NCI-H1048 (cell line): ENCODE measurements around the gene STPG1.
A peak's percentile ranks its signal among the peaks of the same experiment; 100 is the strongest.
"Not testable (repeated sequence)": the region's sequence is repeated elsewhere in the genome, so short reads cannot be mapped to it uniquely, and the experiment has no call there.

ENCODE experiments used
- DNase-seq: peaks from one replicate; lab custom pipeline; 2025; lab: John Stamatoyannopoulos, UW

The STPG1 gene, protein sequence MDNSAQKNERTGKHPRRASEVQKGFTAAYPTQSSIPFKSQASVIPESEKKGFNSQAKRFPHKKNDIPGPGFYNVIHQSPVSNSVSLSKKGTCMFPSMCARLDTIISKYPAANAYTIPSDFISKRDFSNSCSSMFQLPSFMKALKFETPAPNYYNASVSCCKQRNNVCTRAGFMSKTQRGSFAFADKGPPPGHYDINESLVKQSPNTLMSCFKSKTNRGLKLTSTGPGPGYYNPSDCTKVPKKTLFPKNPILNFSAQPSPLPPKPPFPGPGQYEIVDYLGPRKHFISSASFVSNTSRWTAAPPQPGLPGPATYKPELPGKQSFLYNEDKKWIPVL

DNA sequence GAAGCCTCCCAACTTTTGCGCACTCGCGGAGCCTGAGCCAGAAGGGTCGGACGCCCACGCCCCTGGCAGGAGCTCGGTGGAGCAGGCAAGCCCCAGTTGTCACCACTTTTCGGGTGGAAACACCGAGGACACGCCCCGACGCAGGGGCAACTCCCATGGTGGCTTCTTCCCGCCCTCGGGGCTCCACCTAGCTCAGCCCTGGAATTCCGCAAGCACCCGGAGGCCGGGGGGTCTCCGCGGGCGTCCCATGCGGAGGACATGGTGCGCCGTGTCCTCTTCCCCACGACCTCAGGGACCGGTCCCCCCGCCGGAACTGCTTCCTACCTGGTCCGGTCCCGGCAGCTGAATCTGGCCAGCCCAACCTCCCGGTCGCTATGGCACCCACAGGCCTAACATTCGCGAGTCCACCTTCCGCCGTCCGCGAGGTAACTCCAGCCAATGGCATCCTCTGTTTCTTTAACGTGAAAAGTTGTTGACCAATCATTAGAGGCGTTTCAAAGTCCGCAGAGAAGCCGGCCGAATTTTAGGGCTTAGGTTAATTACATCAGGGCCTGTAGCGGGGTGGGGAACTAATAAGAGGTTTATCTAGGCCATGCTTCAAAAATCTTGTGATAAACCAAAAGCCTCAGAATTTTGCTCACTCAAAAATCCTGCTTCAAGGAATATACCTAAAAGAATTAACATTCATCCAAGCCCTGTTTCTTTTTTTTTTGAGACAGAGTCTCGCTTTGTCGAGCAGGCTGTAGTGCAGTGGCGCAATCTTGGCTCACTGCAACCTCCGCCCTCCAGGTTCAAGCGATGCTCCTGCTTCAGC, at the start of gene STPG1:
Gene STPG1 (minus strand): TSS at position 433 of the 814 bp plus-strand sequence. CDS start 12,394 bp downstream, outside the sequence.
- peak; percentile 67 for DNase-seq

DNA sequence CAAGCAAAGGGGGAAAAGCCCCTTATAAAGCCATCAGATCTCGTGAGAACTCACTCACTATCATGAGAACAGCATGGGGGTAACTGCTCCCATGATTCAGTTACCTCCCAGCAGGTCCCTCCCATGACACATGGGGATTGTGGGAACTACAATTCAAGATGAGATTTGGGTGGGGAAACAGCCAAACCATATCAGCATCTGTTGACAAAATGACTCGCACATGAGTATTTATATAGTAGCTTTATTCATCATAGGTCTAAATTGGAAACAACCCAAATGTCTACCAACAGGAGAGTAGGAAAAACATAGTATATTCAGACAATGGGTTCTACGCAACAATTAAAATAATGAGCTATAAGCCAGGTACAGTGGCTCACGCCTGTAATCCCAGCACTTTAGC, 48.5 kb upstream of the STPG1 start:
- DNase-seq: not testable (repeated sequence)

DNA sequence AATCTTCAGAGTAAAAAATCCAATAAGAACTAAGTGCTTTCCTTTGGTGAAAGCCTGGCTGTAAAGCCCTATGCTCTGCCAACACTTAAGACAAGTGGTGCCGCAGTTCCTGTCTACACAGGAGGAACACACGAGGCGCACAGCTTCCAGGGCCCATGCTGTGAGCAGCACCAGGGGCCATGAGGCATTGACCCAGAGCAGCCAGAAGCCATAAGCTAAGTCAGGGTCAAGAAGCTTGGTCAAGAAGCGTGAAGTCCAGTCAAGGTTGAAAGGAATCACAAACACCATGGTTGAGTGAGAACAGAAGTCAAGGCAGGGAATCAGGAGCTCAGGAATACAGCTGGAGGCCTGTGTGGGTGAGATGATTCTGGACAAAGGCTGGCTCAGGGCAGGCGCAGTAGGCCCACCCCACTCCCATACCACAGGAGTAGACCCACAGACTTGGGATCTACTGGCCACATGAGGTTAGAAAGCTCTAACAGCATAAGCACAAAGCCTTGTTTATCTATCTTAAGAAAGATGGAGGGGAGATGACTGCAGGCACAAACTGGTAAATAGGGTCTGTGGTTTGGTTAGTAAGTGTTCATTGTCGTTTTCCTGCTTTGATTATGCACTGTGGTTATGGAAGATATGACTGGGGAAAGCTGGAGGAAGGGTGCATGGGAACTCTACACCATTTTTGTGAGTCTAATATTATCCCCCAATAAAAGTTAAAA, 46.1 kb upstream of the STPG1 start:
- no peak for DNase-seq

DNA sequence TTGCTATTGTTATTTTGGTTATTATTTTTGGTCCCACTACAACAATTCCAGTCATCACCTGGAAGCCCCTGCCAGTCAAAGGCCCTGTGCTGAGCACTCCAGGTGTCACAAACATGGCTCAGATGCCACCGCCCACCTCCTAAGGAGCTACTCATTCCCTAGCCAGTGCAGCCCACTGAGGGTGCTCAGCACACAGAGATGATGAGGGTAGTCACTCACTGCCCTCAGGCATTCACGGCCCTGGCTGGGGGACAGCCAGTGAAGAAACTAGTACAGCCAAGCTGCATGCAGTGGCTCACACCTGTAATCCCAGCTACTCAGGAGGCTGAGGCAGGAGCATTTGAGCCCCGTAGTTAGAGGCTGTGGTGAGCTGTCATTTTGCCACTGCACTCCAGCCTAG, 44.3 kb upstream of the STPG1 start:
- DNase-seq: no peak

DNA sequence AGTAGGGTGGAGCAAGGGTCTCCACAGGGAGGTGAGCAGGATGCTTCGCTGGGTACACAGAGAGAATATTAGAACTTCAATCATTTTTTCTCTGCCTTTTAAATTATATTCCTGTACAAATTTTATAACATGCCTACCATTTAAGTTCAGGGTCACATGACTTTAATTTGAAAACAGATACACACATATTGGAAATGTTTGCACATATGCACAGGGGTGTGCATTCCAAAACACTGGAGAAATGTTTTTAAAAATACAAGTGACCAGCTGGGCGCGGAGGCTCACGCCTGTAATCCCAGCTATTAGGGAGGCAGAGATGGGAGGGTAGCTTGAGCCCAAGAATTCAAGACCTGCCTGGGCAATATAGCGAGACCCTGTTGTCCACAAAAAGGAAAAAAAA, 41.7 kb upstream of the STPG1 start:
- no peak for DNase-seq

DNA sequence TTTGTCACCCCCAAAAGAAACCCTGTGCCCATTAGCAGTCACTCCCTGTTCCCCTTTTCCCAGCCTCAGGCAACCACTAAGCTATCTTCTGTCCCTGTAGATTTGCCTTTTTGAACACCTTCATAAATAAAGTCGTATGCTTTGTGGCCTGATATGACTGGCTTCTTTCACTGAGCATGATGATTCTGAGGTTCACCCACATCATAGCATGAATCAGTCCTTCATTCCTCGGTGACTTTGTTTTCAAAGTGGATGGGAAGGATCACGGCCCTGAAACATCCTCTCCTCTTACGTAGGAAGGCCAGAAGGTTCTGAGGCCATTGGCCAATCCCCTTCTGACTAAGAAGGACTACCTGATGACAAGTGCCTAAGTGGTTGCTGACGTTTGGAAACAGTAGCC, 41.1 kb upstream of the STPG1 start:
- no peak for DNase-seq

DNA sequence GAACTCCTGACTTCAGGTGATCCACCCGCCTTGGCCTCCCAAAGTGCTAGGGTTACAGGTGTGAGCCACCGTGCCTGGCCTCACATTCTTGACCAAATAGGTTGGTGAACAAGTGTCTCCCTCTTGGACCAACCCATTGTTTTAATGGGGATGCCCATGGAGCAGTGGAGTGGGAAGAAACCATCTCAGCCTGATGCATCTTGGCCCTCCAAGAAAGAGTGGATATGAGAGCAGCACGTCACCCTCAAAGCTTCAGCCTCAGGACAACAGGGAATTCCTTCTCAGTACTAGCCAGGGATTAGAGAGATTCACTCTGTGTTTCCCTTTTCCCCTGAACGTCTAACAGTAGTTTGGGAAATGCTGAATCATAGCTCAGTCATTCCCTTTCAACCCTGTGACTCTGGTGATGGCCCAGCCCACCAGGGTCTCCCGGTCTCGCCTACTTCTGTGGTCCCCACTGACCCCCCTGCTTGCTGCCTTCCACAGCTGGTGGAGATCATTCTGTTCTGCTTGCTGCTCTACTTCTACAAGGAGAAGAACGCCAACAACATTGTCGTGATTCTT, 39.4 kb upstream of the STPG1 start:
- DNase-seq: no peak

DNA sequence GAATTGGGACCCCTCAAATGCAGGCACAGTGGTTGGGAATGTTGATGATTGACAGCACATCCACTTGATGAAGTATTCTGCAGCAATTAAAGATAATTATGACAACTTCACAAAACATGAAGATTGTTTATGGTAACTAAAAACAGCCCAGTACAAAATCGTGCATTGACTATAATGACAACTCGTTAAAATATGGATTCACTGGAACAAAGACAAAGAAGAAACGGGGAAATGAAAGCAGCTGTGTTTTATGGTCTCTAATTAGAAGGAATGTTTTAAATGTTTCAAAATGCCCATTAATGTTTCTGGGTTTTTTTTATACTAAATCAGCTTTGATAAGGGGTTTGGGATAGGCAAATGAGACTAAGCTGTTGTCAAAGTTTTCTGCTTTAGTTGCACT, 38.2 kb upstream of the STPG1 start:
- DNase-seq: no peak

DNA sequence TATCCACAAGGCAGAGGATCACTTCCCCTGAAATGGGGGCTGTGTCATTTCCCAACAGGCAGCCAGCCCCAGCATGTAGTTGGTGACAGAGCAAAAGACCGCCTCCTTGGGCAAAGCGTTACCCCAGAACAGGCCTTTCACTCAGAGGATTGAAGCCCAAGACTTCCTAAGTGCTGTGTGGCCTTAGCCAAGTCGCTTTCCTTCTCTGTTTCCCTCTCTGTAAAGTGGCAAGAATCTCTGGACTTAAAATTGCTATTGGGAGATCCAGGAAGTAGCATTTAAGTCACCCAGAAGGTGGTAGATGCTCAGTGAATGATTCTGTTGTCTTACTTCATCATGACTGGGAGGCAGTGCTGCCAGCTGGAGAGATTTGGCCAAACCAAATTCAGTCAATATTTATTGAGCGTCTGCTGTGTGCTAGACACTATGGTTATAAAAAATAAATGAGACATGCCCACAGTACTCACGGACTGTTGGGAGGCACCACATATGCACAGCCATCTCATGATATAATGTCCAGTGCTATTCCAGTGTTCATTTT, 37.3 kb upstream of the STPG1 start:
- DNase-seq: no peak

DNA sequence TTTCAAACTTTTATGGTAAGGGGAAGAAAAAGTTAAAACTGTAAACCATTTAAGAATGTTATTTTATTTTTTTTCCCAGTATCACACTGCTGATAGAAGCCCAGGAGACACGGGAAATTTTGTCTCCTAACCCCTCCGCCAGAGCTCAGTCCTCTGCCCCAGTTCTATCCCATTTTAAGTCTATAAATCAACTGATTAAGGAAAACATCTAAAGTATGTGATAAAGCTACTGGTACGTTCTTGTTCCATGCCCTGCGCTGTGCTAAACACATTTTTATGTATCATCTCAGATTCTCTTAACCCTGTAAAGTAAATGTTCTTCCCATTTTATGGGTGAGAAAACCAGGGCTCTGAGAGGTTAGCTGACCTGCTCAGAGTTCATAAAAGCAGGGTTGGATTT, 36.7 kb upstream of the STPG1 start:
- DNase-seq: no peak

DNA sequence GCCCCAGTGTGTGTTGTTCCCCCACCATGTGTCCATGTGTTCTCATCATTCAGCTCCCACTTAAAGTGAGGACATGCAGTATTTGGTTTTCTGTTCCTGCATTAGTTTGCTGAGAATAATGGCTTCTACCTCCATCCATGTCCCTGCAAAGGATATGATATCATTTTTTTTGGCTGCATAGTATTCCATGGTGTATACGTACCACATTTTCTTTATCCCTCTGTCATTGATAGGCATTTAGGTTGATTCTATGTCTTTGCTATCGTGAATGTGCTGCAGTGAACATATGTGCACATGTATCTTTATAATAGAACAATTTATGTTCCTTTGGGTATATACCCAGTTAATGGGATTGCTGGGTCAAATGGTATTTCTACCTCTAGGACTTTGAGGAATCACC, 32.9 kb upstream of the STPG1 start:
- not testable (repeated sequence) for DNase-seq

DNA sequence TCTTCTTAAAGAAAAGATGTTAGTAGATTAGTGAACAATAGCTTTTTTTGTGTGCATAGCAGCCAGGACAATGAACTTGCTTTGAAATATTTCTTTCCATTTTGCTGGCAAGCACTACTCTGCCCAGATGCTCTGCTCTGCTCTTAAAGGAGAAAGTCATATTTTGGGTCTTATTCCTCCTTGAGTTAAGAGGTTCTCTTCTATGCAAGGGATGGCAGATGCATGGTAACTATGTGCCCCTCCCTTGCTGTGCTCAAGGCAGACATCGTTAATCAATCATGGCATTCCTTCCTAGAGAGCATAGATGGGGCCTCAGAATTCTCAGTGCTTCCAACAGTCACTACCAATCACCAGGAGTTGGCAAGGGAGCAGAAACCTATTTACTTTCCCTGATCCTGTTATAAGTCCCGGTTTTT, 29.7 kb upstream of the STPG1 start:
- no peak for DNase-seq

DNA sequence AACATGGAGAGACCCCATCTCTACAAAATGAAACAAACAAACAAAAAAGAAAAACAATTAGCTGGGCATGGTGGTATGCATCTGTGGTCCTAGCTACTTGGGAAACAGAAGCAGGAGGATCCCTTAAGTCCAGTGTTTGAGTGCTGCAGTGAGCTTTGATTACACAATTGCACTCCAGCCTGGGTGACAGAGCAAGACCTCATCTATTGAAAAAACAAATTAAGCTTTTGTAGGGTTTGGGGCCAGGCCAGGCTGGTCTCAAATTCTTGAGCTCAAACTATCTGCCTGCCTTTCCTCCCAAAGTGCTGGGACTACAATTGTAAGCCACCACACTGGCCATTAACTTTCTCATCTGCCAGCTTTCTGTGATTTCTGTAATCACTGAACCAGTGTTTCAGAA, 29.2 kb upstream of the STPG1 start:
- no peak for DNase-seq

DNA sequence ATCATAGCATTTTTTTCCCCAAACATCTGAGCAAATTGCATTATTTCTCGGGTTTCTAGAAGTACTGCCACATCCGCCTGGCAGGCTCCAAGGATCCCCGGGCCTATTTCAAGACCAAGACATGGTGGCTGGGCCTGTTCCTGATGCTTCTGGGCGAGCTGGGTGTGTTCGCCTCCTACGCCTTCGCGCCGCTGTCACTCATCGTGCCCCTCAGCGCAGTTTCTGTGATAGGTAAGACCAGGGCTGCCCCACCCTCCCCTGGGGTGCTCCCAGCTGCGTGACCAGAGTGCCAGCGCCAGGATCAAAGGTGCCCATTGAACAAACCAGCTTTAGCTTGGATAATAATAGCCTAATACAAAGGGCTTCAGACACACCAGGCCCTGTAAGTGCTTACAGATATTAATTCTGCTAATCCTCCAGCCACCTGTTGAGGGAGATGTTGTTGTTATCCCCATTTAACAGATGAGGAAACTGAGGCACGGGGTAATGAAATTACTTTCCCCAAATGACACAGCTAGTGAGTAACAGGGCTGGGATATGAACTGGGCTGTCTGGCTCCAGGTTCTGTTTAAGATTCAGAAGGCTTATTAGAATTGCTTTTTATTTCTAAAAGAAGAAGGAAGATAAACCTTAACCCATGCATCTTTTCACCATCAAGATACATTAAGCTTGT, 28.6 kb upstream of the STPG1 start:
- no peak for DNase-seq

DNA sequence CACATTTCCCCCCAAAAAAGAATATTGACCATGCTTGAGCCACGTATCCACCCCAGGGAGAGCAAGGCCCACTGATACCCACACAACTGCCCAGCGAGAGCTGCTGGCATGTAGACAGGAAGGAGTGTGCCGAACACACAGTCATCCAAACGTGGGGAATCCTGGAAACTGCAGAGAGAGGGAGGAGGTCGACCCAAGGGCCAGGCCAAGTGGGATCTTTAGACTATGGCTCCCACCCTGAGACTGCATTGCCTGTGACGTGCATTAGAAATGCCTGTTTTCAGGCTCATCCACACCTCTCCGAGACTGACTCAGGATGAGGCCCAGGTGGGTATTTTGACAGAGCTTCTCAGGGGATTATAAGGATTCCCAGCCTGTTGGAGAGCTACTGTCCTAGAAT, 27.9 kb upstream of the STPG1 start:
- DNase-seq: no peak

DNA sequence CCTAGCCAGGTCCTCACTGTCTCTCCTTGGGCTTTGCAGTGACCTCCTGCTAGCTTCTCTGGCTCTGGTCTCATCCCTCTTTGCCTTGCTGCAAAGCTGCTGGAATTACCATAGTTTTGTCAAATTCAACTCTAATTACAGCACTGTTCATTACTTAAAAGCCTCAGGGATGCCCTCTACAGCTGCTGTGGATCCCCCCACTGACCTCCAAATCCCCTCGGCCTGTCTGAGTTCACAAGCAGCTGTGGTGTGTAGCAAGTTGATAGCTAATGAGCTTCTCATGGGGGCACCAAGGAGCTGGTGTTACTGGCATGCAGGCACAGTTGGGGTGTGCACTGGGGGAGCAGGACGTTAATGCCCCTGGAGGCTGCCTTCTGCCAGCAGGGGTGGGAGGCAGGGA, 26.9 kb upstream of the STPG1 start:
- DNase-seq: no peak

DNA sequence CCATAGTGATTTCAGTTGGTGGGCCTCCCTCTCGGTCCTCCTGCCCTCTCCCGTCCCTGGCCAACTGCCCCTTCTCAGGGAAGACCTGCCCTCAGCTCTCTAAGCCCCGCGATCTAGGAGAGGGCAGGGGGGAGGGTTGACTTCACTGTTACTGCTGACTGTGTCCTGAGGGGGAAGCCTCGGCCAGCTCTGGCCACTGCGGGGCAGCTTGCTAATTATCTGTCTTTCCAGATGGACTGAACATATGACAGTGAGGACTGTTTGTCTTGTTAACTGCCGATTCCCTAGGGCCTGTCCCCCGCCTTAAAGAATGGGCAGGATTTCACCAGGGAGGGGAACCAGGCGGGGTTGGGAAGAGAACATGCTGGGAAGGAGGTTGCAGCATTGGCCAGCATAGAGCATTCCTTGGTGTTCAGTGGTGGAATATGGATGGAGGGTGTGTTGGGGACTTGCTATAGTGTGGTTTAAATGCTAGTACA, 24.9 kb upstream of the STPG1 start:
- DNase-seq: no peak

DNA sequence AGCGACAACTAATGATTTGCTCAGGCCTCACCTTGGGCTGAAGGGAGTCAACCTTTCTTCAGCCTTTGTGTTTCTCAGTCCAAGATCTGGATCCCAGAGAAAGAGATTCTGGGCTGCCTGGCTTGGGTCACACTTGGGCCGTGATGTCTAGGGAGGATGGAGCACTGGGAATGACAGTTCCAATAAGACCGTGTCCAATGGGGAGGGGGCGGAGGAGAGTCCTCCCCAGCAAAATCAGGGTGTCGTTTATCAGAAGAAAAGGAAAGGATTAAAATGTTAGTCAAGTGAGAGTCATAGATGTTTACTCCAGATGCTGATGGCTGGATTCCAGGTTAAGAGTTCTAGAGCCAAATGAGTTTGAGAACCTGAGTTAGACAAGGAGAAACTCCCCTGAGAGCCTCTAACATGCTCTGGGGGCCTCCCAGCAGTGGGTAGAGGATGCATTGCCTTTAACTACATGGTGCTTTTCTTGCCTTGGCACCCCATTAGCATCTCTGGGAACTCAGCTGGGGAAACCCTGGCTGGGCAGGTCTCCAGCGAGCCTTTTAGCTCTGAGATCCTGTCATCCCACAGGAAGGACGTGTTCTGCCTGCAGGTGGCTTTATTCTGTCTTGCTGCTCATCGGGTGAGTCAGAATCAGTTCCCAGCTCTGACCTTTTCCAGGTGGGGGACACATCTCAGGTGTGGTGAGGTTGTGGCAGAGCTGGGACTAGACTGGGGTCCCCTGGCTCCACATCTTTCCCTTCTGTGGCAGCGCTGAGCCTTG, 24.2 kb upstream of the STPG1 start:
- DNase-seq: no peak

DNA sequence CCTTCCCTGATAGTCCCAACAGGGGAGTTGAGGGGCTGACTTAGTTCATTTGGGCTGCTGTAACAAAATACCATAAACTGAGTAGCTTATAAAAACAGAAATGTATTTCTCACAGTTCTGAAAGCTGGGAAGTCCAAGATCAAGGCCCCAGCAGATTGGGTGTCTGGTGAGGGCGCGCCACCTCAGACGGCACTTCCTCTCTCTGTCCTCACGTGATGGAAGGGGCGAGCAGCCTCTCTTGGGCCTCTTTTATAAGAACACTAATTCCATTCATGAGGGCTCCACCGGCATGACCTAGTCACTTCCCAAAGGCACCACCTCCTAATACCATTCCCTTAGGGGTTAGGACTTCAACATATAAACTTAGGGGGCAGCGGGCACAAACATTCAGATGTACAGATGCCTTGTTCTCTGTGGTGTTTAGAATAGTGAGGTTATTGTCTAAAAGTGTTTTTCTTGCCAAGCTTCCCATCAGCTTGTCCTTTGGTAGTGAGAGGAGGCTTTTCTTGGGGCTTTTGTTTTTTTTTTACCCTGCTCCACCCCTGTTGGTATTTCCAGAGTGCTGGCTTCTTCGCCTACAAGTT, 22.3 kb upstream of the STPG1 start:
- no peak for DNase-seq

DNA sequence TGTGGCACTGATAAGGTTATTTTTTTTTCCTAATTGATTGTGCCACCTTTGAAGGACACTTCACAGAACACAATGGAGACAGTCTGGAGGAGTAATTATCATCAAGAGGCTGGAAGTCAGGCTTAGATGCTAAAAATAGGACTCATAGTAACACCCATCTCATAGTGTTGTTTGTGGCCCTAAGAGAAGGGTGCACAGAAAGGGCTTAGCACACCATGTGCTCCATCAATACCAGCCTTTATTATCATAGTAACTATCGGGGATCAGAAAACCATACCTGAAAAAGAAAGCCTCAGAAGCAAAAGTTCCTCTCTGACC, 13.9 kb upstream of the STPG1 start:
- DNase-seq: no peak
